GM15510 (cell line): ENCODE results near the gene SP100.

Experiments
- POLR2A ChIP-seq: IDR thresholded peaks from 3 replicates; pipeline ENCODE4 v1.6.1; 2011; ENCODE audit warnings: borderline replicate concordance; ENCODE audit not compliant: insufficient read length; ENCODE audit errors: extremely low read depth

The SP100 gene

DNA sequence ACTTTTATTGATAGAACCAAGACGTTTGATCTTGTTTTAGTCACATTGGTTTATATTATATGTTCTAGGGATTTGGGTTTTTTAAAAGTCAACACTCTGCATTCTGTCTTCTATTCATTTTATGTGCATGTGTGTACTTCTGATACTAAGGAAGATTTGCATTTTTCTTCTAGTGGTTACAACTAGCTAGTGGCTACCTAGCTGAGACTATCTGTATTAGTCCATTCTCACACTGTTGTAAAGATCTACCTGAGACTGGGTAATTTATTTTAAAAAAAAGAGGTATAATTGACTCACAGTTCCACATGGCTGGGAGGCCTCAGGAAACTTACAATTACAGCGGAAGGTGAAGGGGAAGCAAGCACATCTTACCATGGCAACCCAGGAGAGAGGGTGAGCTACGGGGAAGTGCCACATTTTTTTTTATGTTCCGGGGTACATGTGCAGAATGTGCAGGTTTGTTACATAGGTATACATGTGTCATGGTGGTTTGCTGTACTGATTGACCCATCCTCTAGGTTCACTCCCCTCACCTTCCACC, 69.9 kb downstream of the SP100 start:
- TF ChIP-seq POLR2A: no peak

DNA sequence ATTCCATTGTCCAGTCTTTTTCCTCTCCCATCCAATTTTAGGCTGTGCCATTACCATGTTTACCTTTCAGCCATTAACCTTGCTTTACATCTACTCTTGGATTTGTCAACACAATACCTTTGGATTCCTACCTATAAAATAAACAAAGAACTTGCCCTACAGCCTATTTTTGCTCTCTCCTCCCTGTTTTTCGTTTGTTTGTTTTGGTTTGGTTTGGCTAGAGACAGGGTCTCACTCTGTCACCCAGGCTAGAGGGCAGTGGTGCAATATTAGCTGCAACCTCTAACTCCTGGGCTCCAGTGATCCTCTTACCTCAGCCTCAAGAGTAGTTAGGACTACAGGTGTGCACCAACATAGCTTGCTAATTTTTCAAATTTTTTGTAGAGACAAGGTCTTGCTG, 76.1 kb downstream of the SP100 start:
- no peak for TF ChIP-seq POLR2A

DNA sequence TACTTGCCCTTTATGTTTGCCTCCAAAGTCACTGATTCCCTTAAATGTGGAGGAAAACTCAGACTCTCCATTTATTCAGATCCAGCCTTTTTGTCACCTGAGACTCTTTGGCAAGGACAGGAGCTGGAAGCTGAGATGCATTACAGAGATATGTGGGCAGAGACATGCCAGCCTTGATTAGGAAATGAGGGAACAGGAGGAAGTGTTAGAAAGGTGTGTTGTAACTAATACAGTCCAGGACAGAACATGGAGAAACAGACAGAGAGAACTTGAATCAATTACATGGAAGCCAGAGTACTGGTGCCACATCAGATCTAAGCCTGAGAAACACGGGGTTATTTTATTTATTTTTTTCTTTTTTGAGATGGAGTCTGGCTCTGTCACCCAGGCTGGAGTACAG, 79.0 kb downstream of the SP100 start:
- no peak for TF ChIP-seq POLR2A

DNA sequence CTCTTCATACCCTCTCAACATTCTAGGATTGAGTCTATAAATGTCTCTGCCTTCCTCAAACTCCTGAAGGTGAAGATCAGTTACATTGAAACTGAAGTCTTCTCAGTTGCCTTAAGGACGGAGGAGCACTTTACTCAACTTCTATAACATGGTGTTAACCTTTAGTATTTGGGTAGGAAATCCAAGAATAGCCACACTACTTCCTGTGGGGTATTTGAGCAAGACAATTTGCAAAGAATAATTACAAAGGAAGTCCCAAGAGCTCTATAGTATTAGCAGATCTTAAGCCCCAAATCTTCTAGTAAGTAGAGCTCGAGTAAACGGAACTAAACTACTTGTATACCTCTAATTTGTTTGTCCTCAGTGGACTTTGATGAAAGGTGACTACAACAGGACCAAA, 80.9 kb downstream of the SP100 start:
- no peak for TF ChIP-seq POLR2A

DNA sequence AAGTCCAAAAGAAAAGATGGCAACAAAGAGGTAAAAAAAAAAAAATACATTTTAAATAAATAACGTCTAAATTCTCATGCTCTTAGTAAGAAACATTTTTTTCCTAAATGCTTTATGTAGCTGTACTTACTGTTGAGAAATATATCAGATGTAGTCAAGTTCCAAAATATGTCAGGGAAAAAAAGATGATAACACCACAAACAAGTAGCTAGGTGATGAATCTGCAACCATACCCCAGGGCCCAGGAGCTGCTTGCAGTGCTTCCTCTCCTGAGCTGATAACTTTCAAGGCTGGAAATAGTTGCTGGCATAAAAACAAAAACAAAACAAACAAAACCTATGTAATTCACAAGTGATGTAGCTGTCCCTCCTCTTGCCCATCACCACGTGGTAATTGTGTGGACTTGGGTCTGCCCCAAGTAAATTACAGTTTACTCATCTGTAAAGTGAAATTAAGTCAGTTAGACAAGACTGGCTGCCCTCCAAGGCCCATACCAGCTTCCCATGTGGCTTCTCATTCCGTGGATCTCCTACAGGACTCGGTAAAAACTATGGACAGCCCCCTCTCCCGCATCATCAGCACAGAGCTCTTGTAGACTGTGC, 82.6 kb downstream of the SP100 start:
- no peak for TF ChIP-seq POLR2A

DNA sequence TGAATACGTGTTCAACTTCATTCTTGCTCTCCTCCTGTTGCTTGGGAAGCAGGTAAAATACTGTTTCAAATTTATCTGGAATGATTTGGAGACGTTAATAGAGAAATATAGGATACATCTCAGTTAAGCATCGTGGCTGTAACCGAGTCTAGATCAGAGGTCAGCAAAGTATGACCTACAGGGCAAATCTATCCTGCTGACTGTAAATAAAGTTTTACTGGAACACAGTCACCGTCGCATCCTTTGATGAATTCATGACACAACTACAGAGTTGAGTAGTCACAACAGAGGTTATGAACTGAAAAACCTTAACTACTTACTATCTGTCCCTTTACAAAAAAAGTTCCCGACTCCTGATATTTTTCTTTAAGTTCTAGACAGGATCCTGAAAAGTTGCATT, 86.6 kb downstream of the SP100 start:
- no peak for TF ChIP-seq POLR2A

DNA sequence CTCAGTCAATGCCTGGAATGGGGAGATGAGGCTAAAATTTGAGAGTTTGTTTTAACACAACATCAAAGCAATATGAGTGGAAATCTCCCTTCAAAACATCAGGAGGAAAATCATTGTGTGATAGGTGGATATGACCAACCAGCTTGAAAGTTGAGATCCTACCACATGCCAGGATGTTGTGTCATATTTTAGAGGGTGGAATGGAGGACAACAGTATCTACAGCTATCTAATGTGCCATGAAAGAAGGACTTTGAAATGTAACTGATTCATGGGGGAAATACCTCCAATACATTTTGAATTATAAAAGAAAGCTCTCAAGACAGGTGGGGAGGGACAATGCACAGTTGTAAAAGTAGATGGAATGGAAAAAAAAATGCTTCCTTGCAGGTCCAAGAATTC, 87.8 kb downstream of the SP100 start:
- TF ChIP-seq POLR2A: no peak

DNA sequence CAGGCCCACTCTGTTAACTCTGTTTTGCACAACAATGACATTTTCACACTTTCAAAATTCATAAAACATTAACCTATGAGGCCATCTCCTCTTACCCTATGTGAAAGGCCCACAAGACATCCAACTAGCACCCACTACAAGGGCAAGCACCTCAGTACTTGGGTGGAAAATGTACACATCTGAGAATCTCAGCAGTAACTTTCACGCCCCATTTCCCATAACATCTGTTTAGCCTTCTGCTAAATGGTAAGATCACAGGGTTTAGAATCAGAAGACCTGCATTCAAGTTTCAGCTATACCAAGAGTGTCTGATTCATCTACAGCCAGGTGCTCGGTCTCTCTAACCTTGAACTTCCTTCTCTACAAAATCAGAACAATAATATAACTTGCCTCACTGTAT, 89.2 kb downstream of the SP100 start:
- no peak for TF ChIP-seq POLR2A

DNA sequence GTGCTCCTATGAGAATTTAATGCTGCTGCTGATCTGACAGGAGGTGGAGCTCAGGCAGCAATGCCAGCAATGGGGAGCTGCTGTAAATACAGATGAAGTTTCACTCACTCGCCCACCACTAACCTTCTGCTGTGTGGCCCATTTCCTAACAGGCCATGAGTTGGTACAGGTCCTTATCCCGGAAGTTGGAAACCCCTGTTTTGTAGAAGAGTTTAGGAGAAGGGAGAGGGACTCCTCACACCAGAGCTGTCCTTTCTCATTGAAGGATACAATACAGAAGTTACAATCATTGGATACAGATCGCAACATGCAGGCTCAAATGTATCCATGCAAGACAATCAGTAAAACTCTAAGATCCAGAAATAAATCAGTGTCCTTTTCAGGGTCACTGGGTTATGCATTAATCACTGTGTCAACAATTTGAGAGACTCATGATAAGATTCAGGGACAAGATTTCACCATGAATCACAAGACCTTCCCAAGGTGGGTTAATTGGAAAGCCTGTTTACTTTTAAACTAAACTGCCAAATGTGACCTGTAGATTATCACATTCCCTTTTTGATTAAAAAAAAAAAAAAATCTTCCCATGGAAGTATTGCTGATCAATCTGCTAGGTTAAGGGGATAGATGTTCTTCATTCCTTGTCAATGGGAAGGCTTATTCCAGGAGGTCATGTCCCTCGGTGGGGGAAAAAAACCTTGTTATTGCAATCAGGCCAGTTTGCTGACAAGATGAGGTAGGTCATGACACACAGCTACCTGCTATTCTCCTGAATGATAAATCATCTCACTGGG, 97.2 kb downstream of the SP100 start:
- no peak for TF ChIP-seq POLR2A

DNA sequence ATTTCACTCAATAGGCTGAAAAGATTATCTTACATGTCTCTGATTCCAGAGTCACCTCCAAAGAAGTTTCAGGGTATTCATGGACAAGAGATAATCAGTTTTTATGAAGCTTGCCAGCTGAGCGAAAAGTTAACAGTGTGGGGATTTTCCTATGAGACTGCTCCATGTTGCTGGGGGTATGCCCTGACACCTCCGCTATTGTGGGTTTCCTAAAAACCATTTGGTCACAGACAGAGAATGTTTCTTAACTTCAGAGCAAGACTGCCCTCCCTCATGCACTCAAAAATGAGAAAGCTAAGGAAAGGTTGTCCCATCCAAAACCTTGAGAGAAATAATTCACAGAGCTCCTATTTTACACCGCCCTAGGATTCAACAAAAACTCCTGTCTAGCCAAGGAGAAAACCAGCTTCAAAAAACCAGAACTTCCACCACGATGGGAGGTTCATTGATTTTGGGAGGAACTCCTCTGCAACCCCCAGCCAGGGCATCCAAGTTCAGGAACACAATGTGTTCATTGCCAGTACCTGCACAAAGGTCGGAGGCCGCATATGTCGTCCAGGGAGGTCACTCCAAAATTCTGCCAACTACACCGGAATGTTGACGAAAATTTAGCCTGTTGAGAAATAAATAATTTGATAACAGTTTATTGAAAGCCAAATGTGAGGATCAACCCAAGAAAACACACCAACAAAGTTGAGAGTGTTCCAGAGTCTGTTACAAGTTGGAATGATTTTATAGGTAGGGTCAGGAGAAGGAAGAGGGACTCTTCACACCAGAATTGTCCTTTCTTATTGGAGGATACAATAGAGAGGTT, 104.3 kb downstream of the SP100 start:
- TF ChIP-seq POLR2A: no peak

DNA sequence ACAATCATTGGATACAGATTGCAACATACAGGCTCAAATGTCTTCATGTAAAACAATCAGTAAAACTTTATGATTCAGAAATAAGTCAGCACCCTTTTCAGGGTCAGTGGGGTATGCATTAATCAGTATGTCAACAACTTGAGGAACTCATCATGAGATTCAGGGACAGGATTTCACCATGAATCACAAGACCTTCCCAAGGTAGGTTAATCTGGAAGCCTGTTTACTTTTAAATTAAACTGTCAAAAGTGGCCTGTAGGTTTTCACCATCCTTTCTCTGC, 104.8 kb downstream of the SP100 start:
- no peak for TF ChIP-seq POLR2A

DNA sequence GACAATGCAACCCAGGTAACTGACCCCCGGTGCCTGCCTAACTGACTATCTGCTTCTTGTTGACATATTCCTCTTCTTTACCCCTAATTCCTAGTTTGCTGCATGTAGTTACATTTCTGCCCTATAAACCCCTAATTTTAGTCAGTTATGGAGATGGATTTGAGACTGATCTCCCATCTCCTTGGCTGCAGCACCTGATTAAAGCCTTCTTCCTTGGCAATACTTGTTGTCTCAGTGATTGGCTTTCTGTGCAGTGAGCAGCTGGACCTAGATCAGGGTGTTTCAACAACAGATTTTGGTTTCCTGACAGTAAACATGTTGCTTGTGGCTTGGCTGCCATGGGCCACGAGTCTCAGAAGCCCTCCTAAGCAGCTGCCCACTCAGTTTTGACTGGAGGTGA, 105.4 kb downstream of the SP100 start:
- no peak for TF ChIP-seq POLR2A

DNA sequence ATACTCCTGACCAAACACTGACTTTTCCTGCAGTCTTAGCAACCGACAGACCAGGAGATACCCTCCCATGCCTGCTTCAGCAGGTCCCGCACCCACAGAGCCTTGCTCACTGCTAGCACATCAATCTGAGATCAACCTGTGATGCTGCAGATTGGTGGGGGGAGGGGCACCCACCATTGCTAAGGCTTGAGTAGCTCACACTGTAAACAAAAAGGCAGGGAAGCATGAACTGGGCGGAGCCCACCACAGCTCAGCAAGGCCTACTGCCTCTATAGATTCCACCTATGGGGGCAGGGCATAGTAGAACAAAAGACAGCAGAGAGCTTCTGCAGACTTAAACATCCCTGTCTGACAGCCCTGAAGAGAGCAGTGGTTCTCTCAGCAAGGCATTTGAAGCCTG, 109.7 kb downstream of the SP100 start:
- no peak for TF ChIP-seq POLR2A

DNA sequence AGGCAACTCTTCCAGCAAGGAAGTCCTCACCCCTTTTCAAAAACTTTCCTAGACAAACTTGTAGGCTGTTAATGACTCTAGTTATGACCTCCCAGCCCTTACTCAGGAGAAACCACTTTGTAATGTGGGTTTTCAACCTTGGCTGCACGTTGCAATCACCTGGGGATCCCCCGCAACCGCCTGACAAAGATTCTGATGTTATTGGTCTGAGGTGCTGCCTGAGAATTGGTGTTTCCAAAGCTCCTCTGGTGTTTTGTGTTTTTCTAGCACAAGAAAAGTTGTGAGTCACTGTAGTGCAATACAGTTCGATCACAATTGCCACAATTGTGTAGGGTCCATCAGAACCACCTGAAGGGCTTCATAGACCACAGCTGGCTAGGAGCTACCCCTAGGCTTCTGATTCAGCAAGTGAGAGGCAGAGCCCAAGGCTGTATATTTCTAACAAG, 121.6 kb downstream of the SP100 start:
- no peak for TF ChIP-seq POLR2A

DNA sequence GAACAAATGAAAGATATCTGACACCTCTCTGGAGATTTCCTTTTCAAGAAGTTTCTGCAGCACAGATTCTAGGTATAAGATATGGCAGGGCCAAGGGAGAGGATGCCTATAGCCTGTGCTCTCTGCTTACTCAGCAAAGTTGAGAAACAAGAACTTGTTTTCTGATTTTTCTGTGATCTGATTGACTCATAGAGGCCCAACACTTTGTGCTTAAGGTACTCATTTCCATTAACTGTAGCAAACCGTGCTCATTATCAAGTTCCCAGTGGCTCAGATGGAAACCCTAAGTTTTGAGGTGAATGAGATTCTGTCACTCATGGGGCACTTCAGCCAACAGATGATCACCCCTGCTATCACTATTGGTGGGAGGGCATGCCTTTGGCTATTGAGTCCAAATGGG, 124.3 kb downstream of the SP100 start:
- TF ChIP-seq POLR2A: no peak
